Bladder microvascular endothelial cell (primary cell): ENCODE results near the gene KRTAP13-4. TPM values are rescaled to one million over a fixed set of nuclear protein-coding genes. Genes with fewer than 3 reads are reported as not detected.

Source experiments
- total RNA-seq: library from RNA; depleted of rRNA; stranded (reverse); fragments of >200 nt; gene quantifications from 2 replicates; pipeline ENCODE4 v1.2.3, GENCODE V29; 2014

KRTAP13-4 gene, protein sequence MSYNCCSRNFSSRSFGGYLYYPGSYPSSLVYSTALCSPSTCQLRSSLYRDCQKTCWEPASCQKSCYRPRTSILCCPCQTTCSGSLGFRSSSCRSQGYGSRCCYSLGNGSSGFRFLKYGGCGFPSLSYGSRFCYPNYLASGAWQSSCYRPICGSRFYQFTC
- not detected in 2 replicates for total RNA-seq

DNA sequence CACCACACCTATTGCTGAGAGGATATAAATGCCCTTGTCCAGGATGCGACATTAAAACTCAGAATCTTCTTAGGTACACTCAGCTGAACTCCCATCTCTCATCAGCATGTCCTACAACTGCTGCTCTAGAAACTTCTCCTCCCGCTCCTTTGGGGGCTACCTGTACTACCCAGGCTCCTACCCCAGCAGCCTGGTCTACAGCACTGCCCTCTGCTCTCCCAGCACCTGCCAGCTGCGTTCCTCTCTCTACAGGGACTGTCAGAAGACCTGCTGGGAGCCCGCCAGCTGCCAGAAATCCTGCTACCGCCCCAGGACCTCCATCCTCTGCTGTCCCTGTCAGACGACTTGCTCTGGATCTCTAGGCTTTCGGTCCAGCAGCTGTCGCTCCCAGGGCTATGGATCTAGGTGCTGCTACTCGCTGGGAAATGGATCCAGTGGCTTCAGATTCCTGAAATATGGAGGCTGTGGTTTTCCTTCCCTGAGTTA is at the start of gene KRTAP13-4:
Gene KRTAP13-4, plus strand, starts transcription at position 51 of the 486 bp plus-strand sequence. Its CDS starts 56 bp downstream, at position 107.

DNA sequence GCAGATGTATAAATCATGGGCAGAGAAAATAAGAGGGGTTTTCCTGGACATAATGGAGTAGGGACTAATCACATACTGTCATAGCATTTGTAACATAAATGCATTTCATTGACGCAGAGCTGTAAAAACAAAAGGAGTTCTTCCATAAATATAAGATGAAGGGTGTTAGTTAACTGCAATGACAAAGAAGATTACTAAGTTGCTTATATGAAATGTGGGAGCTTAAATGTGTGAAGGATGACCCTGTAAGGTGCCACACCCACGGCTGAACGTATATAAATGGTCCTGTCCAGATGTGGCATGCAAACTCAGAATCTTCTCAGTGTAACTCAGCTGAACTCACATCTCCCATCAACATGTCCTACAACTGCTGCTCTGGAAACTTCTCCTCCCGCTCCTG is 34.3 kb upstream of the KRTAP13-4 start, which contains the start of gene KRTAP13-1:
Gene KRTAP13-1, plus strand, starts transcription at position 301 of the 400 bp plus-strand sequence. Its CDS starts 56 bp downstream, at position 357.

GRCh38 chr21:30425826-30426225 is 4.2 kb upstream of the KRTAP13-4 start, which contains the start of gene KRTAP13-3:
Gene KRTAP13-3, minus strand, starts transcription at chr21:30425926. Its CDS starts 14 bp downstream, at chr21:30425912.

DNA sequence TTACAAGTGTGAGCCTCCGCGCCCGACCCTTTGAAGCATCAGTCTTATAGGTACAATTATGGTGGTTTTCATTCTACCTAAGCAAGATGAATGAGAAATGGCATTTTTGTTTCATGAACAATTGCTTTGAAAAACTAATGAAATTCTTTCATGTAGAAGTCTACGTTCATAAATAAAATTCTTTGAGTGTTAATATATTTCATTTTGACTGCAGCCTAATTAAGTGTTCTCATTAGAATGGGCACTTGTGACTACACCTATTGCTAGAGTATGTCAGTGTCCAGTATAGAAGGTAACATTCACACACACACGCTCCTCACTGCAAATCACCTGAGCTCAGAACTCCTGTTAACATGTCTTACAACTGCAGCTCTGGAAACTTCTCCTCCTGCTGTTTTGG is 10.0 kb downstream of the KRTAP13-4 start, which contains the start of gene KRTAP15-1:
Gene KRTAP15-1, plus strand, starts transcription at position 301 of the 400 bp plus-strand sequence. Its CDS starts 53 bp downstream, at position 354.

GRCh38 chr21:30480145-30480544 is 50.1 kb downstream of the KRTAP13-4 start, which contains the start of gene KRTAP19-1:
Gene KRTAP19-1, minus strand, starts transcription at chr21:30480367. Its CDS starts 50 bp downstream, at chr21:30480317.

Other genes with a start within 250 kb of the KRTAP13-4 start
- not detected in 2 replicates for gene CLDN8, start 214.1 kb upstream of the KRTAP13-4 start, total RNA-seq
- gene KRTAP24-1, start 147.3 kb upstream of the KRTAP13-4 start, total RNA-seq, result not detected in 2 replicates
- not detected in 2 replicates for gene KRTAP25-1, start 140.7 kb upstream of the KRTAP13-4 start, total RNA-seq
- gene KRTAP26-1, start 109.9 kb upstream of the KRTAP13-4 start, total RNA-seq, result not detected in 2 replicates
- not detected in 2 replicates for gene KRTAP27-1, start 92.5 kb upstream of the KRTAP13-4 start, total RNA-seq
- gene KRTAP23-1, start 81.6 kb upstream of the KRTAP13-4 start, total RNA-seq, result not detected in 2 replicates
- not detected in 2 replicates for gene KRTAP13-2, start 57.9 kb upstream of the KRTAP13-4 start, total RNA-seq
- not detected in 2 replicates for gene KRTAP13-1, start 34.2 kb upstream of the KRTAP13-4 start, total RNA-seq
- gene KRTAP13-3, start 4.3 kb upstream of the KRTAP13-4 start, total RNA-seq, result not detected in 2 replicates
- not detected in 2 replicates for gene KRTAP15-1, start 10.1 kb downstream of the KRTAP13-4 start, total RNA-seq
- gene KRTAP19-1, start 50.1 kb downstream of the KRTAP13-4 start, total RNA-seq, result not detected in 2 replicates
- not detected in 2 replicates for gene KRTAP19-2, start 57.2 kb downstream of the KRTAP13-4 start, total RNA-seq
- gene KRTAP19-3, start 61.8 kb downstream of the KRTAP13-4 start, total RNA-seq, result not detected in 2 replicates
- not detected in 2 replicates for gene KRTAP19-4, start 66.9 kb downstream of the KRTAP13-4 start, total RNA-seq
- not detected in 2 replicates for gene KRTAP19-5, start 71.9 kb downstream of the KRTAP13-4 start, total RNA-seq
- gene KRTAP19-6, start 111.6 kb downstream of the KRTAP13-4 start, total RNA-seq, result not detected in 2 replicates
- gene KRTAP19-7, start 131.1 kb downstream of the KRTAP13-4 start, total RNA-seq, result not detected in 2 replicates
- not detected in 2 replicates for gene KRTAP22-2, start 160.2 kb downstream of the KRTAP13-4 start, total RNA-seq
- gene KRTAP6-3, start 162.2 kb downstream of the KRTAP13-4 start, total RNA-seq, result not detected in 2 replicates
- not detected in 2 replicates for gene KRTAP6-2, start 168.7 kb downstream of the KRTAP13-4 start, total RNA-seq
- gene KRTAP22-1, start 170.9 kb downstream of the KRTAP13-4 start, total RNA-seq, result not detected in 2 replicates
- gene KRTAP6-1, start 183.7 kb downstream of the KRTAP13-4 start, total RNA-seq, result not detected in 2 replicates
- gene KRTAP20-1, start 186.2 kb downstream of the KRTAP13-4 start, total RNA-seq, result not detected in 2 replicates
- gene KRTAP20-4, start 190.4 kb downstream of the KRTAP13-4 start, total RNA-seq, result not detected in 2 replicates
- gene KRTAP20-2, start 205.0 kb downstream of the KRTAP13-4 start, total RNA-seq, result not detected in 2 replicates
- not detected in 2 replicates for gene KRTAP20-3, start 212.6 kb downstream of the KRTAP13-4 start, total RNA-seq